Loucy (cell line): ENCODE measurements around the gene PAPPA2.

ENCODE experiments used
- EZH2phosphoT487 ChIP-seq: fragments of 200-600 bp; IDR thresholded peaks from 2 replicates; pipeline ENCODE4 v1.6.1; 2018; ENCODE audit warnings: antibody characterized with exemption, mild to moderate bottlenecking, moderate library complexity, borderline replicate concordance
- TF ChIP-seq, protein P1 (sequence below): fragments of 200-600 bp; sonication (generic); conservative IDR thresholded peaks from 2 replicates; pipeline ENCODE4 v1.5.1; 2014; ENCODE audit warnings: mild to moderate bottlenecking, antibody characterized with exemption, low read length

GRCh38 chr1:176682830-176683535 lies 220.0 kb downstream of the PAPPA2 start:
- TF ChIP-seq, protein P1, sequence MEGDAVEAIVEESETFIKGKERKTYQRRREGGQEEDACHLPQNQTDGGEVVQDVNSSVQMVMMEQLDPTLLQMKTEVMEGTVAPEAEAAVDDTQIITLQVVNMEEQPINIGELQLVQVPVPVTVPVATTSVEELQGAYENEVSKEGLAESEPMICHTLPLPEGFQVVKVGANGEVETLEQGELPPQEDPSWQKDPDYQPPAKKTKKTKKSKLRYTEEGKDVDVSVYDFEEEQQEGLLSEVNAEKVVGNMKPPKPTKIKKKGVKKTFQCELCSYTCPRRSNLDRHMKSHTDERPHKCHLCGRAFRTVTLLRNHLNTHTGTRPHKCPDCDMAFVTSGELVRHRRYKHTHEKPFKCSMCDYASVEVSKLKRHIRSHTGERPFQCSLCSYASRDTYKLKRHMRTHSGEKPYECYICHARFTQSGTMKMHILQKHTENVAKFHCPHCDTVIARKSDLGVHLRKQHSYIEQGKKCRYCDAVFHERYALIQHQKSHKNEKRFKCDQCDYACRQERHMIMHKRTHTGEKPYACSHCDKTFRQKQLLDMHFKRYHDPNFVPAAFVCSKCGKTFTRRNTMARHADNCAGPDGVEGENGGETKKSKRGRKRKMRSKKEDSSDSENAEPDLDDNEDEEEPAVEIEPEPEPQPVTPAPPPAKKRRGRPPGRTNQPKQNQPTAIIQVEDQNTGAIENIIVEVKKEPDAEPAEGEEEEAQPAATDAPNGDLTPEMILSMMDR: no peak
- no peak for TF ChIP-seq EZH2phosphoT487
